Type B pancreatic cell (in vitro differentiated cells): ENCODE results near the gene CLIP3. TPM values are rescaled to one million over a fixed set of nuclear protein-coding genes. Genes with fewer than 3 reads are reported as not detected.

ENCODE experiments used
- DNase-seq: peaks from one replicate; pipeline ENCODE4 v3.0.0; 2021; ENCODE audit warnings: mixed read lengths; ENCODE audit not compliant: unreplicated experiment; ENCODE audit errors: extremely low spot score
- H3K27ac Mint-ChIP-seq: 2 replicates; pipeline ENCODE4 v1.8.0; 2021; ENCODE audit warnings: mild to moderate bottlenecking, mixed read lengths
- H3K27me3 Mint-ChIP-seq: 2 replicates; pipeline ENCODE4 v1.8.0; 2021; ENCODE audit warnings: mixed read lengths
- H3K36me3 Mint-ChIP-seq: 2 replicates; pipeline ENCODE4 v1.8.0; 2021; ENCODE audit warnings: mixed read lengths
- H3K4me1 Mint-ChIP-seq: one replicate; pipeline ENCODE4 v1.8.0; 2021; ENCODE audit warnings: mixed read lengths; ENCODE audit not compliant: unreplicated experiment
- H3K4me3 Mint-ChIP-seq: 2 replicates; pipeline ENCODE4 v1.8.0; 2021; ENCODE audit warnings: mild to moderate bottlenecking, mixed read lengths
- H3K9me3 Mint-ChIP-seq: 2 replicates; pipeline ENCODE4 v1.8.0; 2021; ENCODE audit warnings: mixed read lengths
- total RNA-seq: library from RNA; stranded (reverse); gene quantifications from 2 replicates; pipeline ENCODE4 v1.2.1, GENCODE V29; 2021; ENCODE audit warnings: low replicate concordance
- TF ChIP-seq, protein P1 (sequence below): fragments of 200-600 bp; sonication (generic); conservative IDR thresholded peaks from 2 replicates; pipeline ENCODE4 v1.5.0; 2021; ENCODE audit warnings: antibody characterized with exemption, mild to moderate bottlenecking

The CLIP3 gene
- total RNA-seq, 1 donor from 2014 or later = 51.1 TPM

DNA sequence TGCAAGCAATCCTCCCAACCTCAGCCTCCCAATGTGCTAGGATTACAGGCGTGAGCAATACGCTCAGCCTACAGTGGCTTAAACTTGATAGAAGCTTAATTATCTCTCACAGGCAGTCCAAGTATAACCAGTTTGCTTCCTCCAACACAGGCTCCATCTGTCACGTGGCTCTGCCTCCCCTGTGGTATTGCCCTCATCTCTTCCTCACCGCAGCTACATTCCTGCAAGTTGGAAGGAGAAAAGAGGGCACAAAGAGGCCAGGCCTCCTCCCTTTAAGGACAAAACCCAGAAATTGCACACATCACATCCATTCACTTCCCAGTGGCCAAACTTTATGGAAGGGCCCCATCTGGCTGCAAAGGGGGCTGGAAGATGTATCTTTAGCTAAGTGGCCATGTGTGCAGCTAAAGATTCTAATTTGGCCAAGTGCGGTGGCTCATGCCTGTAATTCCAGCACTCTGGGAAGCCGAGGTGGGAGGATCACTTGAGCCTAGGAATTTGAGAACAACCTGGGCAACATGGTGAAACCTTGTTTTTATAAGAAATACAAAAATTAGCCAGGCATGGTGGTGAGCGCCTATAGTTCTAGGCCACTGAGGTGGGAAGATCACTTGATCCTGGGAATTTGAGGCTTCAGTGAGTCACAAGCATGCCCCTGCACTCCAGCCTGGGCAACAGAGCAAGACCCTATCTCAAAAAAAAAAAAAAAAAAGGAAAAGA, 40.8 kb downstream of the CLIP3 start:
- Mint-ChIP-seq H3K27ac (no peak overlapping the region), H3K36me3 (peaks cover 4% of the 10 kb centered on the region), H3K9me3 (no peaks in the 10 kb centered on the region), H3K27me3 (peaks cover 26% of the 10 kb centered on the region), H3K4me3 (peak overlapping the region; percentile 57), H3K4me1 (peaks cover 16% of the 10 kb centered on the region)
- TF ChIP-seq, protein P1, sequence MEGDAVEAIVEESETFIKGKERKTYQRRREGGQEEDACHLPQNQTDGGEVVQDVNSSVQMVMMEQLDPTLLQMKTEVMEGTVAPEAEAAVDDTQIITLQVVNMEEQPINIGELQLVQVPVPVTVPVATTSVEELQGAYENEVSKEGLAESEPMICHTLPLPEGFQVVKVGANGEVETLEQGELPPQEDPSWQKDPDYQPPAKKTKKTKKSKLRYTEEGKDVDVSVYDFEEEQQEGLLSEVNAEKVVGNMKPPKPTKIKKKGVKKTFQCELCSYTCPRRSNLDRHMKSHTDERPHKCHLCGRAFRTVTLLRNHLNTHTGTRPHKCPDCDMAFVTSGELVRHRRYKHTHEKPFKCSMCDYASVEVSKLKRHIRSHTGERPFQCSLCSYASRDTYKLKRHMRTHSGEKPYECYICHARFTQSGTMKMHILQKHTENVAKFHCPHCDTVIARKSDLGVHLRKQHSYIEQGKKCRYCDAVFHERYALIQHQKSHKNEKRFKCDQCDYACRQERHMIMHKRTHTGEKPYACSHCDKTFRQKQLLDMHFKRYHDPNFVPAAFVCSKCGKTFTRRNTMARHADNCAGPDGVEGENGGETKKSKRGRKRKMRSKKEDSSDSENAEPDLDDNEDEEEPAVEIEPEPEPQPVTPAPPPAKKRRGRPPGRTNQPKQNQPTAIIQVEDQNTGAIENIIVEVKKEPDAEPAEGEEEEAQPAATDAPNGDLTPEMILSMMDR = no peak
- no peak for DNase-seq

DNA sequence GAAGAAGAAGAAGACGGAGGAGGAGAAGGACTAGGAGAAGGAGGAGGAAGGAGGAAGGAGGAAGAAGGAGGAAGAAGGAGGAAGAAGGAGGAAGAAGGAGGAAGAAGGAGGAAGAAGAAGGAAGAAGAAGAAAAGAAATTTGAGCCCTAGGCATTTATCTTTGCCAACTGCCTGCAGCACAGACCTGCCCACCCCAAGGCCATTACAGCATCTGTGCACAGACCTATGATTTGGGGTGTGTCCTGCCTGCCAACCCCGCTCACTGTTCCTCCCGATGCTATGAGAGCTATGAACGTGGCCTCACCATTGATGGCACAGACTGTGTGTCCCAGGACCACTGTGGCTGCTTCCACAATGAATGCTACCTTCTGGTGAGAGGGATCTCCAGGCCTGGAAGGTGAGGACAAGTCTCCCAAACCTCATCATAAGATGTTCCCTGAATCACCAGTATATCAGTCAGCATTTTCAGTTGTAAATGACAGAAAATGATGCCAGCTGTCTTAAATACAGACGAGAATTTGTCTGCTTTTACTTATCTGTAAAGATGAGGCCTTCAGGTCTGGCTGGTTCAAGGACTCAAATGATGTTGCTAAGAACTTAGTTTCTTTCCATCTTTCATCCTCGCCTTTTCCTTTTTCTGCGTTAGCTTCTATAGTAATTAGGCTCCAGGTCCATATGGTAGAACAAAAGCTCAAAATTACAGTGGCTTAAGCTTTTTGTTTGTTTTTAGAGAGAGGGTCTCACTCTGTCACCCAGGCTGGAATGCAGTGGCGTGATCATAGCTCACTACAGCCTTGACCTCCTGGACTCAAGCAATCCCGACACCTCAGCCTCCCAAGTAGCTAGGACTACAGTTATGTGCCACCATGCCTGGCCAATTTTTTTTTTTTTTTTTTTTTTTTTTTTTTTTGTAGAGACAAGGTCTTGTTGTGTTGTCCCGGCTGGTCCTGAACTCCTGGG, 41.6 kb downstream of the CLIP3 start:
- Mint-ChIP-seq H3K36me3 (no peaks in the 10 kb centered on the region), H3K27ac (no peak overlapping the region), H3K4me1 (peaks cover 8% of the 10 kb centered on the region), H3K9me3 (no peaks in the 10 kb centered on the region), H3K27me3 (peaks cover 34% of the 10 kb centered on the region), H3K4me3 (peak overlapping the region; percentile 57)
- DNase-seq = no peak
- TF ChIP-seq, protein P1 = no peak

DNA sequence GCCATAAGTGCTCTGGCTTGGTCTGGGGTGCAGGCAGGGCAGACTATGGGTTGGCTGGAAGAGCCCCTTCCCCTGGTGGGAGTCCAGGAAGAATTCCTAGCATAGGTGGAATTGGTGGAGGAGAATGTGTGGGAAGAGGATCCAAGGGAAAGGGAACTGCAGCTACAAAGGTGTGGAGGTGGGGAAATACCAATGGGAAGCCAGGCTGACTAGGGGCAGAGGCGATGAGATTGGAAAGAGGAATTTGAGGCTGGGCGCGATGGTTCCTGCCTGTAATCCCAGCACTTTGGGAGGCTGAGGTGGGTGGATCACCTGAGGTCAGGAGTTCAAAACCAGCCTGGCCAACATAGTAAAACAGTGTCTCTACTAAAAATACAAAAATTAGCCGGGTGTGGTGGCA, 42.5 kb downstream of the CLIP3 start:
- no peaks in the 10 kb centered on the region for H3K36me3 Mint-ChIP-seq
- H3K27me3 Mint-ChIP-seq = peaks cover 43% of the 10 kb centered on the region
- DNase-seq = no peak
- H3K4me3 Mint-ChIP-seq = no peak overlapping the region
- peaks cover 4% of the 10 kb centered on the region for H3K4me1 Mint-ChIP-seq
- peaks cover 3% of the 10 kb centered on the region for H3K9me3 Mint-ChIP-seq
- TF ChIP-seq, protein P1 = no peak
- no peak overlapping the region for H3K27ac Mint-ChIP-seq

DNA sequence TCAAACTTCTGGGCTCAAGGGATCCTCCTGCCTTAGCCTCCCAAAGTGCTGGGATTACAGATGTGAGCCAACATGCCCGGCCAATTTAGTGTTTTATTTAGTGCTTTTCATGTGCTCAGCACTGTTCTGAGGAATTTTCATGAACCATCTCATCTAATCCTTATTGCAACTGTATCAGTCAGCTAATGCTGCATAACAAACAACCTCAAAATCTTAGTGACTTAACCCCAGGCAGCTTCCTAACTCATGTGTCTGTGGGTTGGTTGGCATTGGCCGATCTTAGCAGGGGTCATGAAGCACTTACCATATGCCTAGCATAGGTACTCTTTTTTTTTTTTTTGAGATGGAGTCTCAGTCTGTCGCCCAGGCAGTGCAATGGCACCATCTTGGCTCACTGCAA, 43.8 kb downstream of the CLIP3 start:
- no peak overlapping the region for H3K27ac Mint-ChIP-seq
- H3K4me3 Mint-ChIP-seq = no peak overlapping the region
- TF ChIP-seq, protein P1 = no peak
- H3K27me3 Mint-ChIP-seq = peaks cover 56% of the 10 kb centered on the region
- DNase-seq = no peak
- H3K4me1 Mint-ChIP-seq = no peaks in the 10 kb centered on the region
- peaks cover 5% of the 10 kb centered on the region for H3K9me3 Mint-ChIP-seq
- H3K36me3 Mint-ChIP-seq = no peaks in the 10 kb centered on the region

DNA sequence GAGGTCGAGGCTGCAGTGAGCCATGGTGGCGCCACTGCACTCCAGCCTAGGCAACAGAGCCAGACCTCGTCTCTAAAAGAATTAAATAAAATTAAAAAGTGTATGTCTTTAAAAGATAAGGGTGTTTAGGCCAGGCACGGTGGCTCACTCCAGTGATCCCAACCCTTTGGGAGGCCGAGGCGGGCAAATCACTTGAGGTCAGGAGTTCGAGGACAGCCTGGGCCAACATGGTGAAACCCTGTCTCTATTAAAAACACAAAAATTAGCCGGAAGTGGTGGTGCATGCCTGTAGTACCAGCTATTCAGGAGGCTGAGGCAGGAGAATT, 45.1 kb downstream of the CLIP3 start:
- no peak overlapping the region for H3K4me3 Mint-ChIP-seq
- TF ChIP-seq, protein P1 = no peak
- no peaks in the 10 kb centered on the region for H3K36me3 Mint-ChIP-seq
- no peak overlapping the region for H3K27ac Mint-ChIP-seq
- H3K9me3 Mint-ChIP-seq = peaks cover 5% of the 10 kb centered on the region
- H3K27me3 Mint-ChIP-seq = peaks cover 69% of the 10 kb centered on the region
- H3K4me1 Mint-ChIP-seq = no peaks in the 10 kb centered on the region
- DNase-seq = no peak
